K562 (cell line): ENCODE measurements around the gene BCHE. TPM values are rescaled to one million over a fixed set of nuclear protein-coding genes. Genes with fewer than 3 reads are reported as not detected.

ENCODE experiments used
- ATAC-seq: fragments of 200-7000 bp; cut with Tn5 transposase; 3 replicates; pipeline ENCODE4 v1.9.1; 2020; ENCODE audit warnings: moderate library complexity
- BruUV-seq: library from RNA; stranded (reverse); fragments of 400-500 nt; replicated peaks from 2 replicates; lab custom pipeline; 2021; lab: Mats Ljungman, UMichigan
- CTCF ChIA-PET: fragments of 300-600 bp; formaldehyde crosslinking; extraction: SDS; loops from one replicate; lab custom pipeline; 2021; ENCODE audit warnings: low intra/inter-chr PET ratio; lab: Yijun Ruan, JAX
- POLR2A ChIA-PET: fragments of 300-600, 350-650 bp; sonication (Branson Sonifier 250); formaldehyde crosslinking; extraction: SDS; loops from one replicate; lab custom pipeline; 2021; ENCODE audit warnings: antibody characterized with exemption, inconsistent platforms; lab: Yijun Ruan, JAX
- DNase-seq, 4 experiments: peaks; one replicate each; pipeline versions ENCODE4 v3.0.0 to v3.0.0-alpha.2; 2011 to 2018; ENCODE audit warnings: low spot score in 3 of 4, mixed read lengths in 3 of 4; ENCODE audit errors: extremely low read depth in 1 of 4
- FAIRE-seq: peaks from 2 replicates; lab custom pipeline; 2011; peaks lifted over from hg19 to GRCh38; lab: Jason Lieb, UNC
- H2AFZ ChIP-seq: 2 replicates; pipeline ENCODE4 v1.6.0; 2011; ENCODE audit warnings: low read depth, low read length, control low read depth, inconsistent platforms
- H3K27ac ChIP-seq: fragments of 200-600 bp; 3 replicates; pipeline ENCODE4 v1.8.0; 2011; ENCODE audit warnings: low read depth, mild to moderate bottlenecking, control low read depth, inconsistent platforms, low read length, moderate library complexity, mixed read lengths; ENCODE audit errors: extremely low read depth
- H3K27me3 ChIP-seq, 2 experiments: fragments of 300-600 bp in 1 of 2; 2 replicates in 1 of 2; 3 replicates in 1 of 2; pipeline versions ENCODE4 v1.6.0 to v1.8.0; 2011; ENCODE audit warnings: inconsistent platforms in 2 of 2, low read length in 2 of 2, mild to moderate bottlenecking in 1 of 2, mixed read lengths in 1 of 2, moderate library complexity in 1 of 2; ENCODE audit not compliant: control insufficient read depth in 2 of 2, insufficient read depth in 2 of 2
- H3K36me3 ChIP-seq: fragments of 300-600 bp; 3 replicates; pipeline ENCODE4 v1.8.0; 2011; ENCODE audit warnings: mild to moderate bottlenecking, low read length, inconsistent platforms; ENCODE audit not compliant: control insufficient read depth, insufficient read depth
- H3K4me1 ChIP-seq, 2 experiments: fragments of 200-600 bp in 1 of 2; replicated peaks in 1 of 2; 2 replicates in 1 of 2; 3 replicates in 1 of 2; pipeline versions ENCODE4 v1.5.1 to v1.8.0; 2011; ENCODE audit warnings: inconsistent platforms in 2 of 2, low read length in 2 of 2, mild to moderate bottlenecking in 1 of 2, mixed read lengths in 1 of 2, moderate library complexity in 1 of 2; ENCODE audit not compliant: control insufficient read depth in 2 of 2, insufficient read depth in 2 of 2
- H3K4me2 ChIP-seq: 2 replicates; pipeline ENCODE4 v1.6.1; 2011; ENCODE audit warnings: low read length, control low read depth, inconsistent platforms, mixed read lengths; ENCODE audit not compliant: insufficient read depth
- H3K4me3 ChIP-seq: fragments of 200-600 bp; sonication (generic), shearing (Covaris generic); 2 replicates; pipeline ENCODE4 v1.5.1; 2016; ENCODE audit warnings: control low read depth, inconsistent platforms
- H3K79me2 ChIP-seq: fragments of 200-600 bp; 3 replicates; pipeline ENCODE4 v1.8.0; 2011; ENCODE audit warnings: low read length, inconsistent platforms; ENCODE audit not compliant: control insufficient read depth, insufficient read depth
- H3K9ac ChIP-seq, 2 experiments: 2 replicates each; pipeline versions ENCODE4 v1.6.0 to v1.6.1; 2011; ENCODE audit warnings: low read depth in 2 of 2, low read length in 2 of 2, control low read depth in 1 of 2, inconsistent platforms in 1 of 2, mild to moderate bottlenecking in 1 of 2, mixed read lengths in 1 of 2; ENCODE audit not compliant: insufficient read depth in 1 of 2
- H3K9me1 ChIP-seq: one replicate; pipeline ENCODE4 v1.6.0; 2011; ENCODE audit warnings: inconsistent platforms, mild to moderate bottlenecking, low read length, moderate library complexity; ENCODE audit not compliant: control insufficient read depth, insufficient read depth
- H3K9me3 ChIP-seq: replicated peaks from 2 replicates; pipeline ENCODE4 v1.5.1; 2011; ENCODE audit warnings: low read depth, low read length, inconsistent platforms; ENCODE audit not compliant: control insufficient read depth, insufficient read depth
- H4K20me1 ChIP-seq: replicated peaks from 2 replicates; pipeline ENCODE4 v1.6.1; 2011; ENCODE audit warnings: low read length, inconsistent platforms, mixed read lengths; ENCODE audit not compliant: control insufficient read depth, insufficient read depth
- GATAD2B ChIP-seq: fragments of 450-650 bp; IDR thresholded peaks from 2 replicates; pipeline ENCODE4 v1.6.1; 2017; ENCODE audit warnings: mild to moderate bottlenecking, borderline replicate concordance
- KAT7 ChIP-seq: sonication (generic); formaldehyde crosslinking; IDR thresholded peaks from 2 replicates; pipeline ENCODE4 v1.8.0; 2022; ENCODE audit warnings: missing genetic modification reagents, mild to moderate bottlenecking, borderline replicate concordance
- MBD1 ChIP-seq: fragments of 250-450 bp; sonication (Bioruptor Pico); IDR thresholded peaks from 2 replicates; pipeline ENCODE4 v1.8.0; 2022; ENCODE audit warnings: inconsistent platforms
- RCOR1 ChIP-seq, 2 experiments: IDR thresholded peaks; 2 replicates each; pipeline ENCODE4 v1.6.1; 2012; ENCODE audit warnings: low read depth in 2 of 2, low read length in 2 of 2, borderline replicate concordance in 1 of 2, improper control_type of control experiment in 1 of 2
- SREBF2 ChIP-seq: sonication (generic); formaldehyde crosslinking; IDR thresholded peaks from 2 replicates; pipeline ENCODE4 v1.4.0; 2020; ENCODE audit warnings: mild to moderate bottlenecking, missing genetic modification reagents
- ZBTB9 ChIP-seq: fragments of 450-650 bp; formaldehyde crosslinking; IDR thresholded peaks from 2 replicates; pipeline ENCODE4 v1.4.0; 2020; ENCODE audit warnings: mild to moderate bottlenecking, moderate library complexity
- ZC3H8 ChIP-seq: fragments of 450-650 bp; IDR thresholded peaks from 2 replicates; pipeline ENCODE4 v1.6.1; 2017
- ZNF146 ChIP-seq: IDR thresholded peaks from one replicate; pipeline ENCODE4 v1.6.1; 2018; ENCODE audit warnings: missing compliant biosample characterization; ENCODE audit not compliant: unreplicated experiment
- ZNF274 ChIP-seq: IDR thresholded peaks from 2 replicates; pipeline ENCODE4 v1.6.1; 2011; ENCODE audit warnings: low read depth, mild to moderate bottlenecking, low read length, moderate library complexity, borderline replicate concordance
- ZNF311 ChIP-seq: fragments of 250-450 bp; sonication (Bioruptor Pico); IDR thresholded peaks from 2 replicates; pipeline ENCODE4 v1.4.0; 2020; ENCODE audit warnings: mild to moderate bottlenecking, moderate library complexity
- ZNF316 ChIP-seq: fragments of 450-650 bp; IDR thresholded peaks from 2 replicates; pipeline ENCODE4 v1.6.1; 2016
- ZNF717 ChIP-seq: fragments of 250-450 bp; sonication (Bioruptor Pico); IDR thresholded peaks from 2 replicates; pipeline ENCODE4 v1.5.0; 2021
- WGBS: fragments of 100-300 bp; shearing (Covaris generic); methylation state at CpG from one replicate; pipeline ENCODE4 v1.1.6; 2016; ENCODE audit warnings: low coverage, mixed read lengths; ENCODE audit not compliant: insufficient coverage; ENCODE audit errors: missing lambda C conversion rate; 5-methylcytosine and 5-hydroxymethylcytosine counted together
- in situ Hi-C: fragments of 300-500 bp; cut with MboI; formaldehyde crosslinking; loops from 4 replicates; pipeline ENCODE4 v1.15.0; 2018; ENCODE audit warnings: inconsistent platforms, mixed read lengths
- intact Hi-C: fragments of 100-400 bp; cut with micrococcal nuclease; formaldehyde crosslinking; loops from 2 replicates; pipeline ENCODE4 v1.14.2; 2022
- polyA plus RNA-seq, 8 experiments: library from polyadenylated mRNA; depleted of rRNA in 4 of 8; stranded (reverse) in 5 of 8; unstranded in 3 of 8; fragments of >200 nt; fragmentation: Nextera tagmentation in 2 of 8; fragmentation: Illumina TruSeq in 1 of 8; extraction: Ambion mirVana in 2 of 8; extraction: Trizol in 1 of 8; gene quantifications; 2 replicates each; pipeline versions ENCODE4 v1.2.1 to v1.2.3, GENCODE V29; 2011 to 2014; ENCODE audit warnings: inconsistent platforms in 1 of 8, missing spikeins in 1 of 8
- total RNA-seq, 7 experiments: library from RNA; depleted of rRNA in 6 of 7; stranded (reverse); fragments of >200 nt in 6 of 7; fragmentation: Illumina TruSeq in 2 of 7; extraction: Trizol in 2 of 7; gene quantifications; 2 replicates each; pipeline versions ENCODE4 v1.2.1 to v1.2.3, GENCODE V29; 2011 to 2021; ENCODE audit warnings: low replicate concordance in 1 of 7

The BCHE gene
- total and polyA plus RNA-seq, 9 of the 15 experiments (the other 6 are each of a cell fraction or from before 2014, with no cell fraction given), result 0.09 to 0.24 (median 0.12) TPM; not detected in 2

GRCh38 chr3:165770781-165771180, 66.4 kb downstream of the BCHE start:
- no peak overlapping the region for H3K27ac ChIP-seq
- H4K20me1 ChIP-seq, result no peaks in the 10 kb centered on the region
- WGBS, result 4% methylated on average over 3 of the region's 3 CpGs
- ATAC-seq (no peak), FAIRE-seq (no peak)
- H3K9ac ChIP-seq, result no peak overlapping the region
- ChIA-PET POLR2A (no interaction called here), CTCF (no interaction called here)
- H3K36me3 ChIP-seq, result no peaks in the 10 kb centered on the region
- no peak overlapping the region for H2AFZ ChIP-seq
- H3K4me1 ChIP-seq, result no peaks in the 10 kb centered on the region
- no peak overlapping the region for H3K4me3 ChIP-seq
- H3K79me2 ChIP-seq, result no peaks in the 10 kb centered on the region
- in situ Hi-C loops, result no loop called here
- no TSS peak for BruUV-seq
- no peaks in the 10 kb centered on the region for H3K27me3 ChIP-seq
- intact Hi-C loops, result no loop called here
- no peak for TF ChIP-seq SREBF2 (CRISPR knock-in tag)
- TF ChIP-seq, all 486 proteins: peak for 0
- no peaks in the 10 kb centered on the region for H3K9me1 ChIP-seq
- no peaks in the 10 kb centered on the region; the same call in 1 of the 2 replicates for H3K9me3 ChIP-seq
- H3K4me2 ChIP-seq, result no peak overlapping the region
- DNase-seq, result no peak

- FAIRE-seq (no peak), DNase-seq (no peak), ATAC-seq (no peak)
- Histone ChIP-seq H3K27ac (no peak overlapping the region), H3K79me2 (no peaks in the 10 kb centered on the region), H3K4me3 (no peak overlapping the region), H3K9ac (no peak overlapping the region), H4K20me1 (no peaks in the 10 kb centered on the region), H3K4me1 (no peaks in the 10 kb centered on the region), H3K27me3 (no peaks in the 10 kb centered on the region), H3K4me2 (no peak overlapping the region), H2AFZ (no peak overlapping the region), H3K9me1 (no peaks in the 10 kb centered on the region), H3K9me3 (no peaks in the 10 kb centered on the region; the same call in 1 of the 2 replicates), H3K36me3 (no peaks in the 10 kb centered on the region)
- ChIA-PET POLR2A (no interaction called here), CTCF (no interaction called here)
- intact Hi-C loops, result no loop called here
- no TSS peak for BruUV-seq
- WGBS, result 0% methylated on average over 4 of the region's 4 CpGs
- in situ Hi-C loops, result no loop called here
- no peak for TF ChIP-seq ZNF316
- no peak for TF ChIP-seq ZC3H8
- TF ChIP-seq ZNF274, result no peak
- no peak for TF ChIP-seq MBD1 (CRISPR knock-in tag)
- no peak for TF ChIP-seq ZBTB9 (CRISPR knock-in tag)
- no peak for TF ChIP-seq ZNF717 (CRISPR knock-in tag)
- no peak for TF ChIP-seq RCOR1 (IDR thresholded peaks at IDR 0.05; ENCODE audit: borderline replicate concordance in 1 of 2, low read depth in 2 of 2, low read length in 2 of 2)
- no peak for TF ChIP-seq GATAD2B
- no peak for TF ChIP-seq ZNF146 (CRISPR knock-in tag)
- no peak for TF ChIP-seq ZNF311
- no peak for TF ChIP-seq KAT7 (CRISPR knock-in tag)
These were observed 68.5 kb downstream of the BCHE start for GRCh38 chr3:165768680-165769079.
